ENCODE measurements around the gene HSF2BP.
"Not testable (repeated sequence)": the region's sequence is repeated elsewhere in the genome, so short reads cannot be mapped to it uniquely, and the experiment has no call there.

The HSF2BP gene

DNA sequence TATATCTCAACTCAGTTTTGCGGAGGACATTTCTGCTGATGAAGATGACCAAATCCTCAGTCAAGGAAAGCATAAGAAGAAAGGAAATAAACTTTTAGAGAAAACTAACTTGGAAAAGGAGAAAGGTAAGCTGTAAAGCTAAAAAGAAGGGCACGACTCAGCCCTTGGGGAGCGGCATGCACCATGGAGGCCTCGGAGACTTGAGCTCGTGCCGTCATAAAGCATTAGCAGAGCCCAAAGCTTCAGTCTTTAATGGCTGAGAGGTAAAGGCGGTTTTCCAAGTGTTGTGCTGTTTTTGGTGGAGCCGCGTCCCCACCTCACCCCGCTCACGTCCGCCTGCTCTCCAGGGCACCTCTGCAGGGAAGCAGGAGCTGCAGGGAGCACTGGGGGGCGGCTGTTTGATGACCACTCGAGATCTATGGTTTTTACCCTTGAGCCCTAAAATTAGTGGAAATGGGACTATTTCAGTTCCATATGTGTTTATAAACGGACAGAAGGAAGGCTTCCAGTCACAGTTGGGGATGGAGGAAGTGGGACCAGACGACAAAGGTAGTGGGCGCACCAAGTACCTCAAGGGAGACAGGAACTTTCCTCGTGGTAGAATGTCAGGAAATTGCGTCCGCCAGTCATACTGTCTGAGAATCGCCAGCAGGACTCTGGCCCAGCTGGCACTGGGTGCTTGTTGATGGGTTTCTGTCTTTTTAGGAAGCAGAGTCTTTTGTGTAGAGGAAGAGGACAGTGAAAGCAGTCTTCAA lies 27.7 kb upstream of the HSF2BP start:
- TF ChIP-seq, protein P1, sequence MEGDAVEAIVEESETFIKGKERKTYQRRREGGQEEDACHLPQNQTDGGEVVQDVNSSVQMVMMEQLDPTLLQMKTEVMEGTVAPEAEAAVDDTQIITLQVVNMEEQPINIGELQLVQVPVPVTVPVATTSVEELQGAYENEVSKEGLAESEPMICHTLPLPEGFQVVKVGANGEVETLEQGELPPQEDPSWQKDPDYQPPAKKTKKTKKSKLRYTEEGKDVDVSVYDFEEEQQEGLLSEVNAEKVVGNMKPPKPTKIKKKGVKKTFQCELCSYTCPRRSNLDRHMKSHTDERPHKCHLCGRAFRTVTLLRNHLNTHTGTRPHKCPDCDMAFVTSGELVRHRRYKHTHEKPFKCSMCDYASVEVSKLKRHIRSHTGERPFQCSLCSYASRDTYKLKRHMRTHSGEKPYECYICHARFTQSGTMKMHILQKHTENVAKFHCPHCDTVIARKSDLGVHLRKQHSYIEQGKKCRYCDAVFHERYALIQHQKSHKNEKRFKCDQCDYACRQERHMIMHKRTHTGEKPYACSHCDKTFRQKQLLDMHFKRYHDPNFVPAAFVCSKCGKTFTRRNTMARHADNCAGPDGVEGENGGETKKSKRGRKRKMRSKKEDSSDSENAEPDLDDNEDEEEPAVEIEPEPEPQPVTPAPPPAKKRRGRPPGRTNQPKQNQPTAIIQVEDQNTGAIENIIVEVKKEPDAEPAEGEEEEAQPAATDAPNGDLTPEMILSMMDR (IDR thresholded peaks at IDR 0.05; ENCODE audit: control insufficient read depth, extremely low read depth, insufficient read depth), result no peak
- no peak for DNase-seq (ENCODE audit: low read depth)
- H3K4me3 ChIP-seq (ENCODE audit: low read depth, low read length), result no peak overlapping the region

DNA sequence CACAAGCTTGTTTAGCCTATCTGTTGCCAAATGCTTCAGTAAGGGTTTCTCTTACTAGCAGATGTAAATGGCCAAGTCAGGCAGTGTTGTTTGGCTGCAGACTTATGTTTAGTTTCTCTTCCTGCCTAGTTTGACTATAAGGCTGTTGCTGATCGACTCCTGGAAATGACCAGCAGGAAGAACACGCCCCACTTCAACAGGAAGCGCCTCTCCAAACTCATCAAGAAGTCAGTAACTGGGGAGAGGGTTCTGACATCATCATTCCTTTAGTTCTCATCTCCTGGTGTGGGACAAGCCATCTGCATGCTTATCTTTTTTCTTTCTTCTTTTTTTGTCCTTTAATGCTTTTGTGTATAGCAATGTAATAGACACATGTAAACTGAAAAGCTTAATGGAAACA lies 25.1 kb upstream of the HSF2BP start:
- TF ChIP-seq, protein P1 (IDR thresholded peaks at IDR 0.05; ENCODE audit: control insufficient read depth, extremely low read depth, insufficient read depth), result no peak
- DNase-seq (ENCODE audit: low read depth), result no peak
- H3K4me3 ChIP-seq (ENCODE audit: low read depth, low read length), result no peak overlapping the region

DNA sequence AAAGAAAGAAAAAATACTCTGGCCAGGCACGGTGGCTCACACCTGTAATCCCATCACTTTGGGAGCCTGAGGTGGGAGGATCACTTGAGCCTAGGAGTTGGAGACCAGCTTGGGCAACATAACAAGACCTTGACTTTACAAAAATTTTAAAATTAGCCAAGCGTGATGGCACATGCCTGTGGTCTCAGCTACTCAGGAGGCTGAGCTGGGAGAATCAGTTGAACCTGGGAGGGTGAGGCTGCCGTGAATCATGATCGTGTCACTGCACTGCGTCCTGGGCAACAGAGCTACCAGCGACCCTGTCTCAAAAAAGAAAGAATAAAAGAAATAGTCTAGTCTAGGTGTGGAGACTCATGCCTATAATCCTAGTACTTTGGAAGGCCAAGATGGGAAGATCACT lies 22.4 kb upstream of the HSF2BP start:
- H3K4me3 ChIP-seq (ENCODE audit: low read depth, low read length), result no peak overlapping the region
- TF ChIP-seq, protein P1 (IDR thresholded peaks at IDR 0.05; ENCODE audit: control insufficient read depth, extremely low read depth, insufficient read depth), result no peak
- DNase-seq (ENCODE audit: low read depth), result no peak

DNA sequence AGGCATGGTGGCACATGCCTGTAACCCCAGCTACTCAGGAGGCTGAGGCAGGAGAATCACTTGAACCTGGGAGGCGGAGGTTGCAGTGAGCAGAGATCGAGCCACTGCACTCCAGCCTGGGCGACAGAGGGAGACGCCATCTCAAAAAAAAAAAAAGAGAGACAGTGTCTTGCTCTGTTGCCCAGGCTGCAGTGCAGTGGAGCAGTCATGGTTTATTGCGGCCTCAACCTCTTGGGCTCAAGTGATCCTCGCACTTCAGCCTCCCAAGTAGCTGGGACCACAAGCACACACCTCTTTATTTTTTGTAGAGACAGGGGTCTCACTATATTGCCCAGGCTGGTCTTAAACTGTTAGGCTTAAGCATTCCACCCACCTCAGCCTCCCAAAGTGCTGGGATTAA lies 21.1 kb upstream of the HSF2BP start:
- DNase-seq (ENCODE audit: low read depth); H3K4me3 ChIP-seq (ENCODE audit: low read depth, low read length): not testable (repeated sequence)

DNA sequence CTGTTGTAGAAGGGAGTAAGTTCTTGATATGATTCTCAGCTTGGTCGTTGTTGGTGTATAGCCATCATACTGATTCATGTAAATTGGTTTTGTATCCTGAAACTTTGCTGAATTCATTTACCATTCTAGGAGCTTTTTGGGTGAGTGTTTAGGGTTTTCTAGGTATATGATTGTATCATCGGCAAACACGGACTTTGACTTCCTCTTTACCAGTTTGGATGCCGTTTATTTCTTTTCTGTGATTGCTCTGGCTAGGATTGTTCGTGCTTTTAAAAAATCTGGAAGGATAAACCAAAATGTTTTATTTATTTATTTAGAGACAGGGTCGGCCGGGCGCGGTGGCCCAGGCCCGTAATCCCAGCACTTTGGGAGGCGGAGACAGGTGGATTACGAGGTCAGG lies 20.7 kb upstream of the HSF2BP start:
- TF ChIP-seq, protein P1 (IDR thresholded peaks at IDR 0.05; ENCODE audit: control insufficient read depth, extremely low read depth, insufficient read depth), result no peak
- no peak for DNase-seq (ENCODE audit: low read depth)
- no peak overlapping the region for H3K4me3 ChIP-seq (ENCODE audit: low read depth, low read length)

DNA sequence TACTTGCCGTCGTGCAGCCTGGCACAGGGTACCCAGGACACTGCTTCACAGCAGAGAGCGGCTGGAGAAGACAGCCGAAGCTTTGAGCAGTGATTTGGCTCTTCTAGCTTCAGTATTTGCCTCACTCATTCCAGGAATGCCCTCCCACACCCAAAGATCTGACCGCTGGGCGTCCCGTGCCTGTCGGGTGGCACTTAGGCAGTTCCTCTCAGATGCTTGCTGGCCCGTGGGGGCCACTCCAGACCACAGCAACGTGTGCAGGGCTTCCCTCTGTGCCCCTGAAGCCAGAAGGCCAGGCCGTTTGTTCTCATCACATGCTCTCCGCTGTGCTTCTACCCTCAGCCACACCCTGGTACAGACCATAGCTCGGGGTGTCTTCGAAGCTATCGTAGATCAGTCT lies 17.1 kb upstream of the HSF2BP start:
- TF ChIP-seq, protein P1 (IDR thresholded peaks at IDR 0.05; ENCODE audit: control insufficient read depth, extremely low read depth, insufficient read depth), result no peak
- DNase-seq (ENCODE audit: low read depth), result no peak
- H3K4me3 ChIP-seq (ENCODE audit: low read depth, low read length), result no peak overlapping the region

DNA sequence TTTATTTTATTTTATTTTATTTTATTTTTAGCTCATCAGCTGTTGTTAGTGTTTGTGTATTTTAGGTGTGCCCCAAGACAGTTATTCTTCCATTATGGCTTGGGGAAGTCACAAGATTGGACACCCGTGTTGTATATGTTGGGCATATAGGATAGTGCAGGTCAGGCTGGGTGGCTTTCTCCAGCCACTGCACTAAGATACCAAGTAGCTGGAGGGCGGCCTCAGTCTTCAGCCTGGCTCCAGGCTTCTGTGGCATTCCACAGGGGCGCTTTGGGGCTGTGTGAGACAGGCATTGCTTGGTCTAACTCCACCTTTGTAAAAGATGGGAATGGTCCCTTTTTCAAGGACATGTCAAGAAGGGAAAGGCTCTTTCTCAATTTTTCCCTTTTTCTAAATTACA lies 16.6 kb upstream of the HSF2BP start:
- DNase-seq (ENCODE audit: low read depth), result no peak
- TF ChIP-seq, protein P1 (IDR thresholded peaks at IDR 0.05; ENCODE audit: control insufficient read depth, extremely low read depth, insufficient read depth), result no peak
- H3K4me3 ChIP-seq (ENCODE audit: low read depth, low read length), result no peak overlapping the region
